WTC11 (cell line): Measurements from ENCODE around the gene SEMA3D. TPM values are rescaled to one million over a fixed set of nuclear protein-coding genes. Genes with fewer than 3 reads are reported as not detected.

Experiments used
- ATAC-seq: fragments of 200-7000 bp; cut with Tn5 transposase; 2 replicates; pipeline ENCODE4 v1.10.0; 2021; ENCODE audit warnings: mild to moderate bottlenecking, moderate library complexity
- CTCF ChIA-PET: fragments of 300-600 bp; sonication (Branson Sonifier 250); formaldehyde crosslinking; loops from one replicate; lab custom pipeline; 2021; ENCODE audit warnings: antibody characterized with exemption; lab: Charles Lee
- POLR2A ChIA-PET: fragments of 350-600 bp; sonication (Branson Sonifier 250); formaldehyde crosslinking; loops from one replicate; lab custom pipeline; 2021; ENCODE audit warnings: antibody characterized with exemption; lab: Charles Lee
- DNase-seq: peaks from one replicate; pipeline ENCODE4 v3.0.0; 2021; ENCODE audit warnings: low spot score
- H3K27ac Mint-ChIP-seq: 2 replicates; pipeline ENCODE4 v1.8.0; 2021; ENCODE audit warnings: mixed read lengths
- H3K27me3 Mint-ChIP-seq: 2 replicates; pipeline ENCODE4 v1.8.0; 2021; ENCODE audit warnings: low read depth, mild to moderate bottlenecking, moderate library complexity, mixed read lengths
- H3K36me3 Mint-ChIP-seq: 2 replicates; pipeline ENCODE4 v1.8.0; 2021; ENCODE audit warnings: mixed read lengths
- H3K4me1 Mint-ChIP-seq: 2 replicates; pipeline ENCODE4 v1.8.0; 2022; ENCODE audit warnings: mixed read lengths
- H3K4me3 Mint-ChIP-seq: 2 replicates; pipeline ENCODE4 v1.8.0; 2021; ENCODE audit warnings: mild to moderate bottlenecking, moderate library complexity, mixed read lengths
- H3K9me3 Mint-ChIP-seq: 2 replicates; pipeline ENCODE4 v1.8.0; 2021; ENCODE audit warnings: mixed read lengths
- ETV6 ChIP-seq: sonication (generic); formaldehyde crosslinking; IDR thresholded peaks from 2 replicates; pipeline ENCODE4 v1.8.1; 2022; ENCODE audit warnings: mild to moderate bottlenecking, missing genetic modification reagents
- JAZF1 ChIP-seq: fragments of 250-450 bp; sonication (Bioruptor Pico); IDR thresholded peaks from 2 replicates; pipeline ENCODE4 v1.9.0; 2021; ENCODE audit warnings: moderate library complexity, mild to moderate bottlenecking, inconsistent platforms
- NR3C1 ChIP-seq: sonication (generic); formaldehyde crosslinking; conservative IDR thresholded peaks from 2 replicates; pipeline ENCODE4 v1.8.1; 2023; ENCODE audit warnings: low read depth, mild to moderate bottlenecking, missing genetic modification reagents
- RORB ChIP-seq: fragments of 250-450 bp; sonication (Bioruptor Pico); IDR thresholded peaks from 2 replicates; pipeline ENCODE4 v1.9.0; 2021; ENCODE audit warnings: mild to moderate bottlenecking
- TEAD1 ChIP-seq: sonication (generic); formaldehyde crosslinking; IDR thresholded peaks from 2 replicates; pipeline ENCODE4 v1.8.0; 2022; ENCODE audit warnings: mild to moderate bottlenecking, missing genetic modification reagents
- TP53 ChIP-seq: sonication (generic); formaldehyde crosslinking; IDR thresholded peaks from 2 replicates; pipeline ENCODE4 v1.8.1; 2023; ENCODE audit warnings: mild to moderate bottlenecking, missing genetic modification reagents
- ZNF219 ChIP-seq: sonication (generic); formaldehyde crosslinking; IDR thresholded peaks from 2 replicates; pipeline ENCODE4 v1.8.0; 2023; ENCODE audit warnings: missing genetic modification reagents, mild to moderate bottlenecking, borderline replicate concordance
- total RNA-seq: library from RNA; stranded (reverse); gene quantifications from 3 replicates; pipeline ENCODE4 v1.2.3, GENCODE V29; 2021
- TF ChIP-seq, protein P1 (sequence below): sonication (generic); formaldehyde crosslinking; conservative IDR thresholded peaks from 2 replicates; pipeline ENCODE4 v1.8.1; 2023; ENCODE audit warnings: mild to moderate bottlenecking, low read depth, missing genetic modification reagents, moderate library complexity
- TF ChIP-seq, protein P2 (sequence below): sonication (generic); formaldehyde crosslinking; IDR thresholded peaks from 2 replicates; pipeline ENCODE4 v1.8.1; 2022; ENCODE audit warnings: low read depth, missing genetic modification reagents, borderline replicate concordance
- TF ChIP-seq, protein P3 (sequence below): sonication (generic); formaldehyde crosslinking; IDR thresholded peaks from 2 replicates; pipeline ENCODE4 v1.8.1; 2022; ENCODE audit warnings: missing genetic modification reagents, borderline replicate concordance
- TF ChIP-seq, protein P4 (sequence below): sonication (generic); formaldehyde crosslinking; IDR thresholded peaks from 2 replicates; pipeline ENCODE4 v1.8.0; 2022; ENCODE audit warnings: mild to moderate bottlenecking, missing genetic modification reagents
- TF ChIP-seq, protein P5 (sequence below): sonication (generic); formaldehyde crosslinking; IDR thresholded peaks from 2 replicates; pipeline ENCODE4 v1.8.1; 2022; ENCODE audit warnings: low read depth, mild to moderate bottlenecking, moderate library complexity, missing genetic modification reagents, borderline replicate concordance
- TF ChIP-seq, protein P6 (sequence below): fragments of 250-450 bp; sonication (Bioruptor Pico); conservative IDR thresholded peaks from 2 replicates; pipeline ENCODE4 v1.9.0; 2021; ENCODE audit warnings: mild to moderate bottlenecking
- TF ChIP-seq, protein P7 (sequence below): sonication (generic); formaldehyde crosslinking; IDR thresholded peaks from 2 replicates; pipeline ENCODE4 v1.8.0; 2022; ENCODE audit warnings: mild to moderate bottlenecking, missing genetic modification reagents
- TF ChIP-seq, protein P8 (sequence below): sonication (generic); formaldehyde crosslinking; IDR thresholded peaks from 2 replicates; pipeline ENCODE4 v1.8.0; 2023; ENCODE audit warnings: mild to moderate bottlenecking, missing genetic modification reagents
- TF ChIP-seq, protein P9 (sequence below): sonication (generic); formaldehyde crosslinking; IDR thresholded peaks from 2 replicates; pipeline ENCODE4 v1.8.1; 2023; ENCODE audit warnings: mild to moderate bottlenecking, missing genetic modification reagents

The SEMA3D gene
- total RNA-seq, 1 experiment from 2014 or later = 3.8 TPM

DNA sequence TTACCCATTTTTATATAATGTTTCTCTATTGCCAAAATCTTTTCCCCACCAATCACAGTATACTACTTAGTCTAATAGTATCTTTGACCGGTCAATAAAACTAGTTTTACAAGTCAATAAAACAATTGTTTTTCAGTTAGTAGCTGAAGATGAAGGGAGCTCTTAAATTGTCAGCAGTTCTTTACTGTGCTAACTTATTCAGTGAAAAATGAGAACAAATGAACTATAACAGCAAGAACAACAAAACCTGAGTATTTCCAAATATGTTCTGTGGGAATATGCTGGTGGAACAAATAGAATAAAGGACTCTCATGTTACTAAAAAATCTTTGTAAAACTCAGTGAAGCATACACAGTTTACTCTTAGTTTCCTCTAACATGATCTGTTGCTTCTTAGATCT is 134.0 kb downstream of the SEMA3D start (continued):
- TF ChIP-seq, protein P1, sequence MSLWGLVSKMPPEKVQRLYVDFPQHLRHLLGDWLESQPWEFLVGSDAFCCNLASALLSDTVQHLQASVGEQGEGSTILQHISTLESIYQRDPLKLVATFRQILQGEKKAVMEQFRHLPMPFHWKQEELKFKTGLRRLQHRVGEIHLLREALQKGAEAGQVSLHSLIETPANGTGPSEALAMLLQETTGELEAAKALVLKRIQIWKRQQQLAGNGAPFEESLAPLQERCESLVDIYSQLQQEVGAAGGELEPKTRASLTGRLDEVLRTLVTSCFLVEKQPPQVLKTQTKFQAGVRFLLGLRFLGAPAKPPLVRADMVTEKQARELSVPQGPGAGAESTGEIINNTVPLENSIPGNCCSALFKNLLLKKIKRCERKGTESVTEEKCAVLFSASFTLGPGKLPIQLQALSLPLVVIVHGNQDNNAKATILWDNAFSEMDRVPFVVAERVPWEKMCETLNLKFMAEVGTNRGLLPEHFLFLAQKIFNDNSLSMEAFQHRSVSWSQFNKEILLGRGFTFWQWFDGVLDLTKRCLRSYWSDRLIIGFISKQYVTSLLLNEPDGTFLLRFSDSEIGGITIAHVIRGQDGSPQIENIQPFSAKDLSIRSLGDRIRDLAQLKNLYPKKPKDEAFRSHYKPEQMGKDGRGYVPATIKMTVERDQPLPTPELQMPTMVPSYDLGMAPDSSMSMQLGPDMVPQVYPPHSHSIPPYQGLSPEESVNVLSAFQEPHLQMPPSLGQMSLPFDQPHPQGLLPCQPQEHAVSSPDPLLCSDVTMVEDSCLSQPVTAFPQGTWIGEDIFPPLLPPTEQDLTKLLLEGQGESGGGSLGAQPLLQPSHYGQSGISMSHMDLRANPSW (CRISPR knock-in tag) = no peak
- TF ChIP-seq, protein P2, sequence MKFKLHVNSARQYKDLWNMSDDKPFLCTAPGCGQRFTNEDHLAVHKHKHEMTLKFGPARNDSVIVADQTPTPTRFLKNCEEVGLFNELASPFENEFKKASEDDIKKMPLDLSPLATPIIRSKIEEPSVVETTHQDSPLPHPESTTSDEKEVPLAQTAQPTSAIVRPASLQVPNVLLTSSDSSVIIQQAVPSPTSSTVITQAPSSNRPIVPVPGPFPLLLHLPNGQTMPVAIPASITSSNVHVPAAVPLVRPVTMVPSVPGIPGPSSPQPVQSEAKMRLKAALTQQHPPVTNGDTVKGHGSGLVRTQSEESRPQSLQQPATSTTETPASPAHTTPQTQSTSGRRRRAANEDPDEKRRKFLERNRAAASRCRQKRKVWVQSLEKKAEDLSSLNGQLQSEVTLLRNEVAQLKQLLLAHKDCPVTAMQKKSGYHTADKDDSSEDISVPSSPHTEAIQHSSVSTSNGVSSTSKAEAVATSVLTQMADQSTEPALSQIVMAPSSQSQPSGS (CRISPR knock-in tag) = no peak
- TF ChIP-seq, protein P3, sequence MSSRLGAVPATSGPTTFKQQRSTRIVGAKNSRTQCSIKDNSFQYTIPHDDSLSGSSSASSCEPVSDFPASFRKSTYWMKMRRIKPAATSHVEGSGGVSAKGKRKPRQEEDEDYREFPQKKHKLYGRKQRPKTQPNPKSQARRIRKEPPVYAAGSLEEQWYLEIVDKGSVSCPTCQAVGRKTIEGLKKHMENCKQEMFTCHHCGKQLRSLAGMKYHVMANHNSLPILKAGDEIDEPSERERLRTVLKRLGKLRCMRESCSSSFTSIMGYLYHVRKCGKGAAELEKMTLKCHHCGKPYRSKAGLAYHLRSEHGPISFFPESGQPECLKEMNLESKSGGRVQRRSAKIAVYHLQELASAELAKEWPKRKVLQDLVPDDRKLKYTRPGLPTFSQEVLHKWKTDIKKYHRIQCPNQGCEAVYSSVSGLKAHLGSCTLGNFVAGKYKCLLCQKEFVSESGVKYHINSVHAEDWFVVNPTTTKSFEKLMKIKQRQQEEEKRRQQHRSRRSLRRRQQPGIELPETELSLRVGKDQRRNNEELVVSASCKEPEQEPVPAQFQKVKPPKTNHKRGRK (CRISPR knock-in tag) = no peak
- TF ChIP-seq RORB (CRISPR knock-in tag) (no peak), ETV6 (CRISPR knock-in tag) (no peak)
- TF ChIP-seq, protein P4, sequence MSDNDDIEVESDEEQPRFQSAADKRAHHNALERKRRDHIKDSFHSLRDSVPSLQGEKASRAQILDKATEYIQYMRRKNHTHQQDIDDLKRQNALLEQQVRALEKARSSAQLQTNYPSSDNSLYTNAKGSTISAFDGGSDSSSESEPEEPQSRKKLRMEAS (CRISPR knock-in tag) = no peak
- TF ChIP-seq, protein P5, sequence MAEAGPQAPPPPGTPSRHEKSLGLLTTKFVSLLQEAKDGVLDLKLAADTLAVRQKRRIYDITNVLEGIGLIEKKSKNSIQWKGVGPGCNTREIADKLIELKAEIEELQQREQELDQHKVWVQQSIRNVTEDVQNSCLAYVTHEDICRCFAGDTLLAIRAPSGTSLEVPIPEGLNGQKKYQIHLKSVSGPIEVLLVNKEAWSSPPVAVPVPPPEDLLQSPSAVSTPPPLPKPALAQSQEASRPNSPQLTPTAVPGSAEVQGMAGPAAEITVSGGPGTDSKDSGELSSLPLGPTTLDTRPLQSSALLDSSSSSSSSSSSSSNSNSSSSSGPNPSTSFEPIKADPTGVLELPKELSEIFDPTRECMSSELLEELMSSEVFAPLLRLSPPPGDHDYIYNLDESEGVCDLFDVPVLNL (CRISPR knock-in tag) = no peak
- TF ChIP-seq, protein P6, sequence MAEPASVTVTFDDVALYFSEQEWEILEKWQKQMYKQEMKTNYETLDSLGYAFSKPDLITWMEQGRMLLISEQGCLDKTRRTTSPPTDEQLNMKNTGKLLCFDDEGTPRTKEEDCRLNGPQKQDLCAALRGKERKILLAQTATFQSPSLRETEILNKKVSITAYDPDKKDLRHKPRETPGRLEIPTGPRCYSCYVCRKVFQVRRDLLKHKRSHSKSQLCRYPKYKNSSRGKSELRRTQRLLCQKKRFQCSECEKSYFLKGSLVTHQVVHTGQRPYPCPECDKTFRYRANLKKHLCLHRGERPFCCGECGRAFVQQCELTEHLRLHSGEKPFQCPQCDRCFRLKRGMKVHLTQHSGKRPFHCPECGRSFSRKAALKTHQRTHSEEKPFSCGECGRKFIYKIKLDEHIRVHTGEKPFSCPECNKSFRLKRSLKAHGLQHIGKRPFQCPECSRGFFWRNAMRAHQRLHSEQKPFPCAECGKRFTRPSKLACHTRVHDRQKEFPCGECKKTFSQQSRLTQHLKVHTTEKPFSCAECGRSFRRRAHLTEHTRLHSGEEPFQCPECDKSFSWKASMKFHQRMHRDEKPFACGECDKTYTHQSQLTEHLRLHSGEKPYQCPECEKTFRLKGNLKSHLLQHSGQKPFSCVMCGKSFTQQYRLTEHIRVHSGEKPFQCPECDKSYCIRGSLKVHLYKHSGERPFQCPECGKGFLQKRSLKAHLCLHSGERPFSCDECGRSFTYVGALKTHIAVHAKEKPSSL (CRISPR knock-in tag) = no peak

DNA sequence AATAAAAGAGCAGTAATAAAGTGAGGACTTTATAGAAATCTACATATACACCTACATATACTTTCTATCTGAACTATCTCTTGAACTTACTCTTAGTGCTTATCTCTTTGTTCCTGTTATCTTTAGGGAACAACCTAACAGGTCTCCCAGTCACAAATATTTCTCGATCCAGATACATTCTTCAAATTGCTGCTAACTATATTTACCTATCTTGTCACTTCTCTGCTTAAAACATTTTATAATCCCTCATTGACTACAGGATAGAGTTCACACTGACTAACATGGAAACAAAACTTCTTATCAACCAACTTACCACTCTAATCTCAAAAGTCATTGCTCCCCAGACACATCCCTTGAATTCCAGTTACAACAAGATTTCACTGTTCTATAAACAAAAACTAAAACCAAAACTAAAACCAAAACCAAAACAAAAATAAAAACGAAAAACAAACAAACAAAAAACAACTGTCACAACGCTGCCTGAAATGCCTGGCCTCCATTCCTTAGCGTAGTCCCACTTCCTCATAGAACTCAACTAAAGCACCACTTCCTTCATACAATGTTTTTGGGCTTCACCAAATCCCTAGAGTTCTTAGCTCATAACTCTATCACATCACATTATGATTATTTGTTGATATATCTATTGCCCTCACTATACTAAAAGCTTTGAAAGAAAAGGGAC is 134.7 kb downstream of the SEMA3D start:
- H3K27ac Mint-ChIP-seq = no peak overlapping the region
- H3K4me1 Mint-ChIP-seq = peaks cover 16% of the 10 kb centered on the region
- H3K27me3 Mint-ChIP-seq = no peaks in the 10 kb centered on the region
- H3K9me3 Mint-ChIP-seq = no peaks in the 10 kb centered on the region
- H3K36me3 Mint-ChIP-seq = no peaks in the 10 kb centered on the region
- H3K4me3 Mint-ChIP-seq = no peak overlapping the region
- ChIA-PET POLR2A (no interaction called here), CTCF (no interaction called here)
- no peak for DNase-seq
- ATAC-seq = no peak
- TF ChIP-seq ZNF219 (CRISPR knock-in tag) (no peak), NR3C1 (CRISPR knock-in tag) (no peak), TEAD1 (no peak), TP53 (CRISPR knock-in tag) (no peak), JAZF1 (CRISPR knock-in tag) (no peak)
- TF ChIP-seq, protein P3 (CRISPR knock-in tag) = no peak
- TF ChIP-seq, protein P7, sequence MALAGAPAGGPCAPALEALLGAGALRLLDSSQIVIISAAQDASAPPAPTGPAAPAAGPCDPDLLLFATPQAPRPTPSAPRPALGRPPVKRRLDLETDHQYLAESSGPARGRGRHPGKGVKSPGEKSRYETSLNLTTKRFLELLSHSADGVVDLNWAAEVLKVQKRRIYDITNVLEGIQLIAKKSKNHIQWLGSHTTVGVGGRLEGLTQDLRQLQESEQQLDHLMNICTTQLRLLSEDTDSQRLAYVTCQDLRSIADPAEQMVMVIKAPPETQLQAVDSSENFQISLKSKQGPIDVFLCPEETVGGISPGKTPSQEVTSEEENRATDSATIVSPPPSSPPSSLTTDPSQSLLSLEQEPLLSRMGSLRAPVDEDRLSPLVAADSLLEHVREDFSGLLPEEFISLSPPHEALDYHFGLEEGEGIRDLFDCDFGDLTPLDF = no peak
- TF ChIP-seq, protein P8, sequence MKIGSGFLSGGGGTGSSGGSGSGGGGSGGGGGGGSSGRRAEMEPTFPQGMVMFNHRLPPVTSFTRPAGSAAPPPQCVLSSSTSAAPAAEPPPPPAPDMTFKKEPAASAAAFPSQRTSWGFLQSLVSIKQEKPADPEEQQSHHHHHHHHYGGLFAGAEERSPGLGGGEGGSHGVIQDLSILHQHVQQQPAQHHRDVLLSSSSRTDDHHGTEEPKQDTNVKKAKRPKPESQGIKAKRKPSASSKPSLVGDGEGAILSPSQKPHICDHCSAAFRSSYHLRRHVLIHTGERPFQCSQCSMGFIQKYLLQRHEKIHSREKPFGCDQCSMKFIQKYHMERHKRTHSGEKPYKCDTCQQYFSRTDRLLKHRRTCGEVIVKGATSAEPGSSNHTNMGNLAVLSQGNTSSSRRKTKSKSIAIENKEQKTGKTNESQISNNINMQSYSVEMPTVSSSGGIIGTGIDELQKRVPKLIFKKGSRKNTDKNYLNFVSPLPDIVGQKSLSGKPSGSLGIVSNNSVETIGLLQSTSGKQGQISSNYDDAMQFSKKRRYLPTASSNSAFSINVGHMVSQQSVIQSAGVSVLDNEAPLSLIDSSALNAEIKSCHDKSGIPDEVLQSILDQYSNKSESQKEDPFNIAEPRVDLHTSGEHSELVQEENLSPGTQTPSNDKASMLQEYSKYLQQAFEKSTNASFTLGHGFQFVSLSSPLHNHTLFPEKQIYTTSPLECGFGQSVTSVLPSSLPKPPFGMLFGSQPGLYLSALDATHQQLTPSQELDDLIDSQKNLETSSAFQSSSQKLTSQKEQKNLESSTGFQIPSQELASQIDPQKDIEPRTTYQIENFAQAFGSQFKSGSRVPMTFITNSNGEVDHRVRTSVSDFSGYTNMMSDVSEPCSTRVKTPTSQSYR (CRISPR knock-in tag) = no peak
- TF ChIP-seq, protein P9, sequence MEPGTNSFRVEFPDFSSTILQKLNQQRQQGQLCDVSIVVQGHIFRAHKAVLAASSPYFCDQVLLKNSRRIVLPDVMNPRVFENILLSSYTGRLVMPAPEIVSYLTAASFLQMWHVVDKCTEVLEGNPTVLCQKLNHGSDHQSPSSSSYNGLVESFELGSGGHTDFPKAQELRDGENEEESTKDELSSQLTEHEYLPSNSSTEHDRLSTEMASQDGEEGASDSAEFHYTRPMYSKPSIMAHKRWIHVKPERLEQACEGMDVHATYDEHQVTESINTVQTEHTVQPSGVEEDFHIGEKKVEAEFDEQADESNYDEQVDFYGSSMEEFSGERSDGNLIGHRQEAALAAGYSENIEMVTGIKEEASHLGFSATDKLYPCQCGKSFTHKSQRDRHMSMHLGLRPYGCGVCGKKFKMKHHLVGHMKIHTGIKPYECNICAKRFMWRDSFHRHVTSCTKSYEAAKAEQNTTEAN = no peak
